GM23338 (cell line): ENCODE measurements around the gene JMJD7. TPM values are rescaled to one million over a fixed set of nuclear protein-coding genes. Genes with fewer than 3 reads are reported as not detected.

ENCODE experiments used
- ATAC-seq: fragments of 200-7000 bp; cut with Tn5 transposase; 3 replicates; pipeline ENCODE4 v1.9.1; 2020
- DNase-seq: peaks from one replicate; pipeline ENCODE4 v3.0.0-alpha.2; 2015; ENCODE audit warnings: low spot score
- H2AFZ ChIP-seq: fragments of 200-600 bp; sonication (generic); 2 replicates; pipeline ENCODE4 v1.8.0; 2016; ENCODE audit warnings: antibody characterized with exemption, mild to moderate bottlenecking, moderate library complexity
- H3F3A ChIP-seq: fragments of 200-600 bp; sonication (generic); replicated peaks from 2 replicates; pipeline ENCODE4 v1.8.0; 2017; ENCODE audit warnings: antibody characterized with exemption, mixed run types, low read depth
- H3K27ac ChIP-seq: fragments of 200-600 bp; sonication (generic); 2 replicates; pipeline ENCODE4 v1.6.1; 2016; ENCODE audit warnings: low read depth
- H3K27me3 ChIP-seq: fragments of 200-600 bp; sonication (generic); 2 replicates; pipeline ENCODE4 v1.8.0; 2016; ENCODE audit warnings: mild to moderate bottlenecking, mixed run types, moderate library complexity; ENCODE audit not compliant: insufficient read depth
- H3K36me3 ChIP-seq: fragments of 200-600 bp; sonication (generic); 2 replicates; pipeline ENCODE4 v1.8.0; 2016; ENCODE audit warnings: mild to moderate bottlenecking; ENCODE audit not compliant: insufficient read depth
- H3K4me1 ChIP-seq: fragments of 200-600 bp; sonication (generic); 2 replicates; pipeline ENCODE4 v1.8.0; 2016; ENCODE audit warnings: mild to moderate bottlenecking, moderate library complexity; ENCODE audit not compliant: insufficient read depth
- H3K4me2 ChIP-seq: fragments of 200-600 bp; sonication (generic); 2 replicates; pipeline ENCODE4 v1.7.1; 2017; ENCODE audit warnings: mixed run types
- H3K4me3 ChIP-seq: fragments of 200-600 bp; sonication (generic); 2 replicates; pipeline ENCODE4 v1.6.1; 2016; ENCODE audit warnings: mixed run types
- H3K79me2 ChIP-seq: fragments of 200-600 bp; sonication (generic); replicated peaks from 2 replicates; pipeline ENCODE4 v1.8.0; 2017; ENCODE audit warnings: mild to moderate bottlenecking; ENCODE audit not compliant: insufficient read depth
- H3K9me2 ChIP-seq: fragments of 200-600 bp; sonication (generic); 2 replicates; pipeline ENCODE4 v1.8.0; 2017; ENCODE audit not compliant: insufficient read depth
- H4K20me1 ChIP-seq: fragments of 200-600 bp; sonication (generic); replicated peaks from 2 replicates; pipeline ENCODE4 v1.8.0; 2017; ENCODE audit warnings: mild to moderate bottlenecking; ENCODE audit not compliant: insufficient read depth
- H3K27ac Mint-ChIP-seq: 2 replicates; pipeline ENCODE4 v1.8.0; 2020; ENCODE audit warnings: inconsistent platforms, mild to moderate bottlenecking, moderate library complexity, mixed read lengths
- H3K27me3 Mint-ChIP-seq: 3 replicates; pipeline ENCODE4 v1.8.0; 2022; ENCODE audit warnings: low read depth, mild to moderate bottlenecking, moderate library complexity, mixed read lengths, inconsistent platforms; ENCODE audit not compliant: insufficient read depth, poor library complexity
- H3K36me3 Mint-ChIP-seq: 3 replicates; pipeline ENCODE4 v1.8.0; 2021; ENCODE audit warnings: low read depth, mild to moderate bottlenecking, inconsistent platforms, moderate library complexity, mixed read lengths
- H3K4me1 Mint-ChIP-seq: 3 replicates; pipeline ENCODE4 v1.8.0; 2020; ENCODE audit warnings: mild to moderate bottlenecking, inconsistent platforms, mixed read lengths
- H3K4me3 Mint-ChIP-seq: 3 replicates; pipeline ENCODE4 v1.8.0; 2021; ENCODE audit warnings: moderate library complexity, mild to moderate bottlenecking, inconsistent platforms, mixed read lengths
- H3K9me3 Mint-ChIP-seq: 3 replicates; pipeline ENCODE4 v1.8.0; 2020; ENCODE audit warnings: moderate library complexity, mild to moderate bottlenecking, inconsistent platforms, mixed read lengths
- CREB1 ChIP-seq: fragments of 250-450 bp; sonication (Bioruptor Pico); IDR thresholded peaks from 2 replicates; pipeline ENCODE4 v1.5.0; 2020; ENCODE audit warnings: low read depth, mild to moderate bottlenecking, moderate library complexity
- CTCF ChIP-seq, 2 experiments: fragments of 200-600 bp in 1 of 2; sonication (generic) in 1 of 2; conservative IDR thresholded peaks; 2 replicates each; pipeline versions ENCODE4 v1.5.1 to v1.6.1; 2016 to 2017; ENCODE audit warnings: antibody characterized with exemption in 2 of 2, low read depth in 2 of 2, mild to moderate bottlenecking in 2 of 2, moderate library complexity in 1 of 2
- ETS1 ChIP-seq: IDR thresholded peaks from 2 replicates; pipeline ENCODE4 v1.6.1; 2016; ENCODE audit warnings: antibody characterized with exemption
- EZH2 ChIP-seq: fragments of 200-600 bp; sonication (generic); IDR thresholded peaks from one replicate; pipeline ENCODE4 v1.8.0; 2017; ENCODE audit warnings: antibody characterized with exemption, mild to moderate bottlenecking, low read depth; ENCODE audit not compliant: unreplicated experiment
- EZH2phosphoT487 ChIP-seq: fragments of 200-600 bp; sonication (generic); IDR thresholded peaks from one replicate; pipeline ENCODE4 v1.8.1; 2018; ENCODE audit warnings: antibody characterized with exemption; ENCODE audit not compliant: unreplicated experiment
- JUNB ChIP-seq: IDR thresholded peaks from one replicate; pipeline ENCODE4 v1.6.1; 2016; ENCODE audit warnings: antibody characterized with exemption; ENCODE audit not compliant: unreplicated experiment
- NANOG ChIP-seq: IDR thresholded peaks from 2 replicates; pipeline ENCODE4 v1.6.1; 2016; ENCODE audit warnings: antibody characterized with exemption, borderline replicate concordance
- POLR2AphosphoS5 ChIP-seq: IDR thresholded peaks from 2 replicates; pipeline ENCODE4 v1.6.1; 2016; ENCODE audit warnings: antibody characterized with exemption, low read depth
- REST ChIP-seq: IDR thresholded peaks from one replicate; pipeline ENCODE4 v1.6.1; 2018; ENCODE audit warnings: antibody characterized with exemption; ENCODE audit not compliant: unreplicated experiment
- STAT1 ChIP-seq: IDR thresholded peaks from one replicate; pipeline ENCODE4 v1.6.1; 2016; ENCODE audit warnings: antibody characterized with exemption; ENCODE audit not compliant: unreplicated experiment
- ZNF114 ChIP-seq: fragments of 250-450 bp; sonication (Bioruptor Pico); IDR thresholded peaks from 2 replicates; pipeline ENCODE4 v1.5.0; 2020; ENCODE audit warnings: mild to moderate bottlenecking, moderate library complexity
- ZNF331 ChIP-seq: fragments of 250-450 bp; sonication (Bioruptor Pico); IDR thresholded peaks from 2 replicates; pipeline ENCODE4 v1.5.0; 2020; ENCODE audit warnings: low read depth, mild to moderate bottlenecking, moderate library complexity
- ZNF462 ChIP-seq: fragments of 250-450 bp; sonication (Bioruptor Pico); IDR thresholded peaks from 2 replicates; pipeline ENCODE4 v1.5.0; 2020; ENCODE audit warnings: mild to moderate bottlenecking, moderate library complexity
- polyA plus RNA-seq: library from polyadenylated mRNA; unstranded; fragments of >200 nt; fragmentation: Nextera tagmentation; extraction: Ambion mirVana; gene quantifications from 2 replicates; pipeline ENCODE4 v1.2.1, GENCODE V29; 2016
- total RNA-seq: library from RNA; depleted of rRNA; stranded (reverse); fragments of >200 nt; shearing (Covaris generic); gene quantifications from 2 replicates; pipeline ENCODE4 v1.2.3, GENCODE V29; 2014

The JMJD7 gene
- total and polyA plus RNA-seq, 2 experiments from 2014 or later: 8.5 to 9.2 TPM

GRCh38 chr15:41790169-41790568 is 37.7 kb upstream of the JMJD7 start:
- no peak for DNase-seq
- Histone ChIP-seq H3K79me2 (no peaks in the 10 kb centered on the region; the same call in 1 of the 2 replicates), H3K36me3 (no peaks in the 10 kb centered on the region), H3K4me2 (peak overlapping the region; percentile 24), H2AFZ (no peak overlapping the region), H3K9me2 (no peaks in the 10 kb centered on the region), H3F3A (no peaks in the 10 kb centered on the region; the same call in 1 of the 2 replicates), H3K27ac (no peak overlapping the region), H4K20me1 (no peaks in the 10 kb centered on the region), H3K27me3 (no peaks in the 10 kb centered on the region), H3K4me3 (no peak overlapping the region), H3K4me1 (peaks cover 35% of the 10 kb centered on the region)
- Mint-ChIP-seq H3K4me3 (no peak overlapping the region), H3K27ac (no peak overlapping the region), H3K4me1 (peaks cover 36% of the 10 kb centered on the region), H3K36me3 (no peaks in the 10 kb centered on the region; the same call in 2 of the 3 replicates), H3K27me3 (peaks cover 8% of the 10 kb centered on the region), H3K9me3 (no peaks in the 10 kb centered on the region)
- TF ChIP-seq CREB1 (CRISPR knock-in tag) (no peak), ETS1 (no peak), CTCF (conservative IDR thresholded peaks at IDR 0.05; ENCODE audit: low read depth in 2 of 2) (no peak), REST (no peak), JUNB (no peak), ZNF331 (CRISPR knock-in tag) (no peak), NANOG (no peak), POLR2AphosphoS5 (no peak), STAT1 (no peak), EZH2phosphoT487 (no peak), EZH2 (no peak), ZNF462 (no peak), ZNF114 (no peak)
- ATAC-seq: peak; percentile 67
